Hematopoietic multipotent progenitor cell treated with erythropoietin and hydrocortisone succinate and interleukin-3 and kit ligand, for 17 days (in vitro differentiated cells): ENCODE data around the gene CFAP53.
"Not testable (repeated sequence)": the region's sequence is repeated elsewhere in the genome, so short reads cannot be mapped to it uniquely, and the experiment has no call there.

ENCODE experiments used
- DNase-seq: peaks from one replicate; pipeline ENCODE4 v3.0.0-alpha.2; 2015; ENCODE audit warnings: low spot score

CFAP53 gene

GRCh38 chr18:50272568-50272967 lies 6.3 kb upstream of the CFAP53 start:
- no peak for DNase-seq

GRCh38 chr18:50268022-50268747 lies 1.9 kb upstream of the CFAP53 start:
- peak; percentile 76 for DNase-seq

GRCh38 chr18:50262977-50263376 lies 3.3 kb downstream of the CFAP53 start:
- no peak for DNase-seq

- no peak for DNase-seq
Observed at GRCh38 chr18:50250935-50251334, 15.4 kb downstream of the CFAP53 start.

- DNase-seq = no peak
Observed at GRCh38 chr18:50249576-50249975, 16.7 kb downstream of the CFAP53 start.

GRCh38 chr18:50247561-50247960 lies 18.7 kb downstream of the CFAP53 start:
- DNase-seq = no peak

- not testable (repeated sequence) for DNase-seq
Observed at GRCh38 chr18:50241768-50242167, 24.5 kb downstream of the CFAP53 start.

- DNase-seq = no peak
Observed at GRCh38 chr18:50240080-50240563, 26.2 kb downstream of the CFAP53 start.

- no peak for DNase-seq
Observed at GRCh38 chr18:50232419-50232818, 33.9 kb downstream of the CFAP53 start.

- DNase-seq = no peak
Observed at GRCh38 chr18:50231621-50232020, 34.7 kb downstream of the CFAP53 start.

- DNase-seq = not testable (repeated sequence)
Observed at GRCh38 chr18:50220249-50220648, 46.0 kb downstream of the CFAP53 start.

- DNase-seq = peak; percentile 55
Observed at GRCh38 chr18:50218432-50219197, 47.7 kb downstream of the CFAP53 start.

- DNase-seq = no peak
Observed at GRCh38 chr18:50209311-50209710, 57.0 kb downstream of the CFAP53 start.

- DNase-seq = no peak
Observed at GRCh38 chr18:50207722-50208121, 58.6 kb downstream of the CFAP53 start.

- peak; percentile 12 for DNase-seq
Observed at GRCh38 chr18:50203801-50204604, 62.3 kb downstream of the CFAP53 start.

GRCh38 chr18:50201476-50202018 lies 64.7 kb downstream of the CFAP53 start:
- DNase-seq = no peak

- DNase-seq = no peak
Observed at GRCh38 chr18:50199921-50200320, 66.4 kb downstream of the CFAP53 start.

GRCh38 chr18:50199346-50199855 lies 66.9 kb downstream of the CFAP53 start:
- DNase-seq = no peak

GRCh38 chr18:50196261-50196660 lies 70.0 kb downstream of the CFAP53 start:
- no peak for DNase-seq

GRCh38 chr18:50195689-50196088 lies 70.6 kb downstream of the CFAP53 start:
- no peak for DNase-seq

GRCh38 chr18:50194631-50195532 lies 71.4 kb downstream of the CFAP53 start, which contains the start of gene MYO5B:
Gene MYO5B, minus strand, starts transcription at chr18:50195147. Its CDS starts 354 bp downstream, at chr18:50194793.
- DNase-seq = no peak
